OCI-LY7 (cell line): ENCODE results near the gene RNF186.

Experiments used
- EZH2phosphoT487 ChIP-seq: fragments of 200-600 bp; sonication (generic); IDR thresholded peaks from 2 replicates; pipeline ENCODE4 v1.6.1; 2018; ENCODE audit warnings: low read depth, borderline replicate concordance, mild to moderate bottlenecking, mixed run types, antibody characterized with exemption, low read length, moderate library complexity, mixed read lengths
- TF ChIP-seq, protein P1 (sequence below): fragments of 200-600 bp; sonication (generic); conservative IDR thresholded peaks from 2 replicates; pipeline ENCODE4 v1.5.1; 2014; ENCODE audit warnings: mild to moderate bottlenecking, antibody characterized with exemption, low read length, moderate library complexity, mixed read lengths

DNA sequence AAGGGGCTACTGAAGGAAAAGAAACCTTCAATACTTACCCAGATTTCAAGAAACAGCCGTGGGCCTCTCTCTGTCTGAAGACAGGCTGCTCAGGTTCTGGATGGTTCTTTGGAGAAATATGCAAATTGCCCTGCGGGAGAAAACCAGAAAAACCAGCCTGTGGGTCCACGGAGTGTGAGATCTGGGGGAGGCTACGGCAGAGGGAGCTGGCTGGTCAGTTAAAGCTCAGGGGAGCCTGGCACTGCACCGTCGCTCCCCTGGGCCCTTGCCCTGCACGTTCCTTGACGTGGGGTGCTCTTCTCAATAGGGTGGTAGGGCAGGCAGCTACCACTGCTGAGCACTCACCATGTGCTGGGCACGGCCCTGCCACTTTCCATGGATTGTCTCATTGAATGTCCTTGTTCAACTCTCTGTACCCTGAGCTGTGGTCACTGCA, 28.1 kb downstream of the RNF186 start:
- TF ChIP-seq EZH2phosphoT487 = no peak
- TF ChIP-seq, protein P1, sequence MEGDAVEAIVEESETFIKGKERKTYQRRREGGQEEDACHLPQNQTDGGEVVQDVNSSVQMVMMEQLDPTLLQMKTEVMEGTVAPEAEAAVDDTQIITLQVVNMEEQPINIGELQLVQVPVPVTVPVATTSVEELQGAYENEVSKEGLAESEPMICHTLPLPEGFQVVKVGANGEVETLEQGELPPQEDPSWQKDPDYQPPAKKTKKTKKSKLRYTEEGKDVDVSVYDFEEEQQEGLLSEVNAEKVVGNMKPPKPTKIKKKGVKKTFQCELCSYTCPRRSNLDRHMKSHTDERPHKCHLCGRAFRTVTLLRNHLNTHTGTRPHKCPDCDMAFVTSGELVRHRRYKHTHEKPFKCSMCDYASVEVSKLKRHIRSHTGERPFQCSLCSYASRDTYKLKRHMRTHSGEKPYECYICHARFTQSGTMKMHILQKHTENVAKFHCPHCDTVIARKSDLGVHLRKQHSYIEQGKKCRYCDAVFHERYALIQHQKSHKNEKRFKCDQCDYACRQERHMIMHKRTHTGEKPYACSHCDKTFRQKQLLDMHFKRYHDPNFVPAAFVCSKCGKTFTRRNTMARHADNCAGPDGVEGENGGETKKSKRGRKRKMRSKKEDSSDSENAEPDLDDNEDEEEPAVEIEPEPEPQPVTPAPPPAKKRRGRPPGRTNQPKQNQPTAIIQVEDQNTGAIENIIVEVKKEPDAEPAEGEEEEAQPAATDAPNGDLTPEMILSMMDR = no peak
